Central memory CD8-positive, alpha-beta T cell (primary cell): ENCODE measurements around the gene PCDHA1.
"Not testable (repeated sequence)": the region's sequence is repeated elsewhere in the genome, so short reads cannot be mapped to it uniquely, and the experiment has no call there.

Experiments used
- ATAC-seq: fragments of 150-1000 bp; cut with Tn5 transposase; replicated peaks from 2 replicates; pipeline ENCODE4 v1.10.0; 2022; ENCODE audit warnings: mild to moderate bottlenecking, moderate FRiP score, moderate number of reproducible peaks; ENCODE audit not compliant: poor library complexity, severe bottlenecking; ENCODE audit errors: extremely low read depth
- DNase-seq, 2 donors: peaks; one replicate each; pipeline ENCODE4 v3.0.0; 2021; ENCODE audit warnings: low spot score in 2 of 2
- H3K27ac Mint-ChIP-seq: one replicate; pipeline ENCODE4 v1.8.0; 2022; ENCODE audit warnings: low read depth, mild to moderate bottlenecking, moderate library complexity, mixed read lengths
- H3K27me3 Mint-ChIP-seq: one replicate; pipeline ENCODE4 v1.8.0; 2022; ENCODE audit warnings: mixed read lengths
- H3K36me3 Mint-ChIP-seq: one replicate; pipeline ENCODE4 v1.8.0; 2022; ENCODE audit warnings: mild to moderate bottlenecking, moderate library complexity, mixed read lengths; ENCODE audit not compliant: insufficient read depth
- H3K4me1 Mint-ChIP-seq: one replicate; pipeline ENCODE4 v1.8.0; 2022; ENCODE audit warnings: mixed read lengths
- H3K4me3 Mint-ChIP-seq: one replicate; pipeline ENCODE4 v1.8.0; 2022; ENCODE audit warnings: mild to moderate bottlenecking, moderate library complexity, mixed read lengths
- H3K9me3 Mint-ChIP-seq: one replicate; pipeline ENCODE4 v1.8.0; 2022; ENCODE audit warnings: mixed read lengths

The PCDHA1 gene

GRCh38 chr5:140796072-140796717 is 10.3 kb downstream of the PCDHA1 start:
- ATAC-seq, result not testable (repeated sequence)

DNA sequence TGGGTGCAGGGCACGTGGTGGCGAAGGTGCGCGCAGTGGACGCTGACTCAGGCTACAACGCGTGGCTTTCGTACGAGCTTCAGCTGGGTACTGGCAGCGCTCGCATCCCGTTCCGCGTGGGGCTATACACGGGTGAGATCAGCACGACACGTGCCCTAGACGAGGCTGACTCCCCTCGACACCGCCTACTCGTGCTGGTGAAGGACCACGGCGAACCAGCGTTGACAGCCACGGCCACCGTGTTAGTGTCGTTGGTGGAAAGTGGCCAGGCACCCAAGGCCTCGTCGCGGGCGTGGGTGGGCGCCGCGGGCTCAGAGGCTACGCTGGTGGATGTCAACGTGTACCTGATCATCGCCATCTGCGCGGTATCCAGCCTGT is 10.8 kb downstream of the PCDHA1 start:
- Mint-ChIP-seq H3K27ac (no peak overlapping the region), H3K36me3 (no peaks in the 10 kb centered on the region), H3K4me3 (no peak overlapping the region), H3K27me3 (peaks cover 28% of the 10 kb centered on the region), H3K9me3 (no peaks in the 10 kb centered on the region), H3K4me1 (no peaks in the 10 kb centered on the region)
- ATAC-seq (no peak), DNase-seq (no peak)

More at GRCh38 chr5:140796072-140796717, 10.3 kb downstream of the PCDHA1 start:
- DNase-seq, H3K4me3 Mint-ChIP-seq, H3K9me3 Mint-ChIP-seq, H3K27ac Mint-ChIP-seq, H3K4me1 Mint-ChIP-seq, H3K36me3 Mint-ChIP-seq: not testable (repeated sequence)
- peaks cover 33% of the 10 kb centered on the region for H3K27me3 Mint-ChIP-seq

GRCh38 chr5:140800816-140801493 is 15.0 kb downstream of the PCDHA1 start, which contains the start of gene PCDHA3:
PCDHA3 (plus strand) TSS chr5:140801057.
- H3K36me3 Mint-ChIP-seq, result no peaks in the 10 kb centered on the region
- H3K4me1 Mint-ChIP-seq, result no peaks in the 10 kb centered on the region
- H3K27me3 Mint-ChIP-seq, result peaks cover 26% of the 10 kb centered on the region
- H3K4me3 Mint-ChIP-seq, result no peak within 1 kb of the TSS
- no peak within 1 kb of the TSS for H3K27ac Mint-ChIP-seq
- ATAC-seq (no peak), DNase-seq (no peak)
- no peaks in the 10 kb centered on the region for H3K9me3 Mint-ChIP-seq

DNA sequence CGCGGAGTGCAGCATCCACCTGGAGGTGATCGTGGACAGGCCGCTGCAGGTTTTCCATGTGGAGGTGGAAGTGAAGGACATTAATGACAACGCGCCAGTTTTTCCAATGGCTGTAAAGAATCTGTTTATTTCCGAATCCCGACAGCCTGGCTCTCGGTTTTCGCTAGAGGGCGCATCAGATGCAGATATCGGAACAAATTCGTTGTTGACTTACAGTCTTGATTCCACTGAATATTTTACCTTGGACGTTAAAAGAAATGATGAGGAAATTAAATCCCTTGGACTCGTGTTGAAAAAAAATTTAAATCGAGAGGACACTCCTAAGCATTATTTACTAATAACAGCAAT is 15.5 kb downstream of the PCDHA1 start:
- Mint-ChIP-seq H3K27me3 (peaks cover 31% of the 10 kb centered on the region), H3K4me1 (no peaks in the 10 kb centered on the region), H3K36me3 (no peaks in the 10 kb centered on the region), H3K27ac (no peak overlapping the region), H3K9me3 (no peaks in the 10 kb centered on the region), H3K4me3 (no peak overlapping the region)
- DNase-seq (no peak), ATAC-seq (no peak)

- H3K9me3 Mint-ChIP-seq, ATAC-seq, H3K4me1 Mint-ChIP-seq, H3K36me3 Mint-ChIP-seq, H3K27ac Mint-ChIP-seq, H3K4me3 Mint-ChIP-seq, DNase-seq: not testable (repeated sequence)
- peaks cover 35% of the 10 kb centered on the region for H3K27me3 Mint-ChIP-seq
Measured at GRCh38 chr5:140802381-140802780, 16.4 kb downstream of the PCDHA1 start.

GRCh38 chr5:140802781-140803271 is 16.9 kb downstream of the PCDHA1 start:
- Mint-ChIP-seq H3K36me3 (no peaks in the 10 kb centered on the region), H3K27me3 (peaks cover 35% of the 10 kb centered on the region), H3K9me3 (no peaks in the 10 kb centered on the region), H3K4me3 (no peak overlapping the region), H3K27ac (no peak overlapping the region), H3K4me1 (no peaks in the 10 kb centered on the region)
- DNase-seq, result no peak
- ATAC-seq, result no peak

GRCh38 chr5:140806834-140807775 is 21.2 kb downstream of the PCDHA1 start, which contains the start of gene PCDHA4:
PCDHA4 (plus strand) TSS chr5:140807068.
- no peaks in the 10 kb centered on the region for H3K9me3 Mint-ChIP-seq
- no peak for ATAC-seq
- H3K4me1 Mint-ChIP-seq, result no peaks in the 10 kb centered on the region
- no peak within 1 kb of the TSS for H3K4me3 Mint-ChIP-seq
- DNase-seq, result no peak
- H3K36me3 Mint-ChIP-seq, result no peaks in the 10 kb centered on the region
- no peak within 1 kb of the TSS for H3K27ac Mint-ChIP-seq
- peaks cover 34% of the 10 kb centered on the region for H3K27me3 Mint-ChIP-seq

GRCh38 chr5:140808241-140808888 is 22.4 kb downstream of the PCDHA1 start:
- H3K36me3 Mint-ChIP-seq, H3K27ac Mint-ChIP-seq, H3K9me3 Mint-ChIP-seq, H3K4me1 Mint-ChIP-seq, H3K4me3 Mint-ChIP-seq, ATAC-seq, DNase-seq: not testable (repeated sequence)
- peaks cover 34% of the 10 kb centered on the region for H3K27me3 Mint-ChIP-seq

- DNase-seq (no peak), ATAC-seq (no peak)
- Mint-ChIP-seq H3K4me3 (no peak overlapping the region), H3K4me1 (no peaks in the 10 kb centered on the region), H3K27ac (no peak overlapping the region), H3K9me3 (no peaks in the 10 kb centered on the region), H3K36me3 (no peaks in the 10 kb centered on the region), H3K27me3 (peaks cover 34% of the 10 kb centered on the region)
Measured at GRCh38 chr5:140808889-140809291, 22.9 kb downstream of the PCDHA1 start.

DNA sequence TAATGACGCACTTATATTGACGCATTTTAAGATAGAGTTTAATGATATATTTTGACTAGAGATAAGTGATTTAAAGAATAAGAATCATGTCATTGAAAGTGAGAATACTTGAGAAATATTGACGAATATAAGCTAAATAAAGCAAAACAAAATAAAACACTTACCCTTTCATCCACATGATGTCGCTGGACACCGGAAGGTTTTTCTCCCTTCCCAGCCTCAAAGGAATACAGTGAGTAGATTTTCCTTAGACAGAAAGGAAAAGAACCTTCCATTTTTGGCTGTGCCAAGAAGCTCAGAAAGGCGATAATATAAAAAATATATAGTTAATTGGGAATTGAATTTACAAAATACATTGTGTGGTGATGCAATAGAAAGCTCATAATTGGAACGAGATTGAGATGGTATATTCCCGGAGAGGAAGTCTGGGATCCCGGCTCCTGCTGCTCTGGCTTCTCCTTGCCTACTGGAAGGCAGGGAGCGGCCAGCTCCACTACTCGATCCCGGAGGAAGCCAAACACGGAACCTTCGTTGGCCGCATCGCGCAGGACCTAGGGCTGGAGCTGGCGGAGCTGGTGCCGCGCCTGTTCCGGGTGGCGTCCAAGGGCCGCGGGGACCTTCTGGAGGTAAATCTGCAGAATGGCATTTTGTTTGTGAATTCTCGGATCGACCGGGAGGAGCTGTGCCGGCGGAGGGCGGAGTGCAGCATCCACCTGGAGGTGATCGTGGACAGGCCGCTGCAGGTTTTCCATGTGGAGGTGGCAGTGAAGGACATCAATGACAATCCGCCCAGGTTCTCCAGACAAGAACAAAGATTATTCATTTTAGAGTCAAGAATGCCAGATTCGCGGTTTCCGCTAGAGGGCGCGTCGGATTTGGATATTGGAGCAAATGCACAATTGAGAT is 35.7 kb downstream of the PCDHA1 start, which contains the start of gene PCDHA5:
TSS of gene PCDHA5 (plus strand) at position 239 of the 906 bp plus-strand sequence.
- Mint-ChIP-seq H3K27me3 (peaks cover 14% of the 10 kb centered on the region), H3K4me1 (no peaks in the 10 kb centered on the region), H3K27ac (no peak within 1 kb of the TSS), H3K4me3 (no peak within 1 kb of the TSS), H3K9me3 (peaks cover 2% of the 10 kb centered on the region), H3K36me3 (no peaks in the 10 kb centered on the region)
- no peak for DNase-seq
- ATAC-seq, result no peak

- no peak for ATAC-seq
- no peak overlapping the region for H3K27ac Mint-ChIP-seq
- no peaks in the 10 kb centered on the region for H3K36me3 Mint-ChIP-seq
- H3K4me1 Mint-ChIP-seq, result no peaks in the 10 kb centered on the region
- no peaks in the 10 kb centered on the region for H3K9me3 Mint-ChIP-seq
- H3K27me3 Mint-ChIP-seq, result peaks cover 15% of the 10 kb centered on the region
- DNase-seq, result no peak
- H3K4me3 Mint-ChIP-seq, result no peak overlapping the region
Measured at GRCh38 chr5:140822281-140822629, 36.3 kb downstream of the PCDHA1 start.
